Testis (tissue), 2 donors: ENCODE results near the gene TENM4.

Experiments used
- POLR2A ChIP-seq: fragments of 450-650 bp; IDR thresholded peaks from one replicate; pipeline ENCODE4 v1.6.1; 2017; ENCODE audit warnings: antibody characterized with exemption, mild to moderate bottlenecking, moderate library complexity
- TF ChIP-seq, protein P1 (sequence below), 3 experiments: fragments of 450-650 bp in 2 of 3; fragments of 200-600 bp in 1 of 3; sonication (generic) in 1 of 3; IDR thresholded peaks; one replicate each; pipeline ENCODE4 v1.5.1; 2016 to 2019; ENCODE audit warnings: antibody characterized with exemption in 3 of 3, mild to moderate bottlenecking in 2 of 3, moderate library complexity in 1 of 3

DNA sequence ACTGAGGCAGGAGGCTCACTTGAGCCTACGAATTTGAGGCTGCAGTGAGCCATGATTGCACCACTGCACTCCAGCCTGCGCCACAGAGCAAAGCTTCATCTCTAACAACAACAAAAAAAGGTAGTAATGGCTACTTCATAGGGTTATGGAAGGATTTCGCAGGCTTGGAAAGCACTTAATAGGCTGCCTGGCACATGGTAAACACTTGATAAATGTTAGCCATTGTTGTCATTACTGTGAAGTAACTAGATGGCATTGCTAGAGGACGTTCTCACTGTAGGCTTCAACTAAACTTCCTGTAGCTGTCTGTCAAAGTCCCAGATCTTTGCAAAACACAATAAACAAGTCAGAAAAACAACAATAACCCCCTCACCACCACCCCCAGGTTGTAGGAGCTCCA is 508.9 kb downstream of the TENM4 start:
- TF ChIP-seq, protein P1, sequence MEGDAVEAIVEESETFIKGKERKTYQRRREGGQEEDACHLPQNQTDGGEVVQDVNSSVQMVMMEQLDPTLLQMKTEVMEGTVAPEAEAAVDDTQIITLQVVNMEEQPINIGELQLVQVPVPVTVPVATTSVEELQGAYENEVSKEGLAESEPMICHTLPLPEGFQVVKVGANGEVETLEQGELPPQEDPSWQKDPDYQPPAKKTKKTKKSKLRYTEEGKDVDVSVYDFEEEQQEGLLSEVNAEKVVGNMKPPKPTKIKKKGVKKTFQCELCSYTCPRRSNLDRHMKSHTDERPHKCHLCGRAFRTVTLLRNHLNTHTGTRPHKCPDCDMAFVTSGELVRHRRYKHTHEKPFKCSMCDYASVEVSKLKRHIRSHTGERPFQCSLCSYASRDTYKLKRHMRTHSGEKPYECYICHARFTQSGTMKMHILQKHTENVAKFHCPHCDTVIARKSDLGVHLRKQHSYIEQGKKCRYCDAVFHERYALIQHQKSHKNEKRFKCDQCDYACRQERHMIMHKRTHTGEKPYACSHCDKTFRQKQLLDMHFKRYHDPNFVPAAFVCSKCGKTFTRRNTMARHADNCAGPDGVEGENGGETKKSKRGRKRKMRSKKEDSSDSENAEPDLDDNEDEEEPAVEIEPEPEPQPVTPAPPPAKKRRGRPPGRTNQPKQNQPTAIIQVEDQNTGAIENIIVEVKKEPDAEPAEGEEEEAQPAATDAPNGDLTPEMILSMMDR (IDR thresholded peaks at IDR 0.05): no peak
- no peak for TF ChIP-seq POLR2A
